HG03558 (cell line): ENCODE data around the gene SUN2.

Experiments used
- ATAC-seq: cut with Tn5 transposase; IDR thresholded peaks from one replicate; pipeline ENCODE4 v1.9.1; 2021; ENCODE audit warnings: moderate number of reproducible peaks; ENCODE audit not compliant: unreplicated experiment; ENCODE audit errors: extremely low read depth

The SUN2 gene

DNA sequence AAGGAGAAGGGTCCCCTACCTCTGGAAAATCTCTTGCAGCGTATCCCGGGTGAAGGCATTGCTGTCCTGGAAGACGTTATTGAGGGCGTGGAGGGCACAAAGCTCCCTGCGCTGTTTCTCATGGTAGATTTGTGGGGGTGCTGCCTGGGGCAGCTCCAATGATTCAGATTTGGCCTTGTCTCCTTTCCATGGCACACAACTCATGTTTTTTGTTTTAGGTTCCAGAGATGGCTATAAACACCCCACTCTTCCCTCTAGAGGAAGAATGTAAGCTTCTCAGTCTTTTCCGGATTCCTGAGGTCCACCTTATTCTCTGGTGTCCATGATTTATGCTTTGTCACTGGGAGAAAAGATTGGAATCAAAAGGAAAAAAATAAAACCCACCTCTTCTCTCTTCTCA is 56.0 kb downstream of the SUN2 start:
- ATAC-seq, result no peak

DNA sequence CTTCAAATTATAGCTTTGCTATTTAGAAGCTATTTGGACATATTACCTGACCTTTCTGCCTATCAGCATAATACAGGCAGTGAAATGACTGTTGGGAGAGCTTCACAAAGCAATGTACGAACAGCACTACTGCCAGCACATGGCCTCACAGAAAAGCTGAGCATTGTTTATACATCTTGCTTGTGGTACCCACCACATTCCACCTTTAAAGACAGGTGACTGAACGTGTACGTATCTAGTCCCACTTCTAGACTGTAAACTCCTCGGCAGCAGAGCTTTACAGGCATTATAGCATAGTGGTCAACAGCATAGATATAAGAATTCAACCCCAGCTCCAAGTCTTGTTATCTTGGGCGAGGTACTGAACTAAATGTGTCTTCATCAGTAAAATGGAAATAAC is 56.7 kb downstream of the SUN2 start:
- no peak for ATAC-seq

GRCh38 chr22:38698407-38699094 is 57.2 kb downstream of the SUN2 start:
- no peak for ATAC-seq

DNA sequence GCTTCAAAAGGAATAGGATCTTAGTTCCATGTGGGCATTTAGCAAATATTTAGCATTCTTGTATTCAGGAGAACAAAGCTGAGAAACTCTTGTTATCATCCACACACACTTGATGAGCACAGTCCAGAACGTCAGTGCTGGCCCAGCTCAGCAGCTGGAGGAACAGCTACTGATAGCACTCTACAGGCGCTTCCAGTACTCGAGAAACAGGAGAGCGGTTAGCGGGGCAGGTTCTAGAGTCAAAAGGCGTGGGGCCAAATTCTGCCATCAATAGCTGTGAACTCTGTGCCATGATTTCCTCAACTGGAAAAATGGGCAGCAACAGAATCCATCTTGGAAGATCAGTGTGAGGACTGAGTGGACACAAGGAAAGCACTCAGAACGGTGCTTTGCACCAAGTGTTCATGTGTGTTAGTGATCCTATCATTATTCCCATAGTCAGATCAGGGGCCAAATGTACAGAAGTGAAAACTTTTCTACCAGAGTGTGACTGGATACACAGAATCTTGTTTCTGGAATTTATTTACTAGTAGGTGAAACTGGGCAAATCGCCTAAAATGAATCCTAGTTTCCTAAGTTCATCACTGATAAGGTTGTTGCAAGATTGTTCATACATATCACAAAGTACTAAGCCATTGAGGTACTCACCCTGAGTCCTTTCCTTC is 58.2 kb downstream of the SUN2 start:
- no peak for ATAC-seq

DNA sequence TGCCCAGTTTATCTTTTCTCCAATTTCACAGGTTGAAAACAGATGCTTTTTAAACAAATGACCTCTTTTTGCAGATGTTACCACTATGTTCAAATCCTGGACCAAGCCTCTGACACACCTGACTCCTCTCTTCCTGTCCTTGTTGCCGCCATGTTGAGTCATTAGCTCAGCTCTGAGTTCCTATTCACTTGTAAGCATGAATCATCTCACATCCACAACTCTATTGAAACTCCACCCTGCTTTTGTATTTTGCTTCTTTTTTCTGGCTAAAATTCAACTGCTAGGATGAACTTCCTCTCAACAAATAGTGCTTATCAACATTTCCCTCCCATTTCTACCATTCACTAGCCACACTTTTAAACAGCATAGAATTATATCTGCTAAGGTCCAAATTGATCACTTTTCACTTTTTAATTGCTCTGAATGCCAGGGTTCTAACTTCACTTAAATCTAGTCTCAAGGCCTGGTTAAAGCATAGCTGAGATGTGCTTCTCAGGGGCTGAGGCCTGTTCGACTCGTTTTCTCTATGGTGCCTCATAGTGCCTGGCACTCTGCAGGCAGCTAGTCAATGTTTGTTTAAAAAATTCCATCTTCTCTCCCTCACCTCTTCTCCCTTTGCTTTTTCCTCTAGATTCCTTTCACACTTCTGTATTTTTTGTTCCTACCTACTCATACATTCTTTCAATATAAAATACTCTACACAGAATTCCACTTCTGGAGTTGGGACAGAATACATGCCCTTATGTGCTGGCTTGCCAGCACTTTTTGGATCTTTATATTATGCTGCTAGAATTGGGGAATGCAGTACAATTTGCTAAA is 59.0 kb downstream of the SUN2 start:
- ATAC-seq, result no peak

GRCh38 chr22:38694940-38695339 is 60.9 kb downstream of the SUN2 start:
- ATAC-seq, result no peak

GRCh38 chr22:38694049-38694448 is 61.7 kb downstream of the SUN2 start:
- no peak for ATAC-seq

DNA sequence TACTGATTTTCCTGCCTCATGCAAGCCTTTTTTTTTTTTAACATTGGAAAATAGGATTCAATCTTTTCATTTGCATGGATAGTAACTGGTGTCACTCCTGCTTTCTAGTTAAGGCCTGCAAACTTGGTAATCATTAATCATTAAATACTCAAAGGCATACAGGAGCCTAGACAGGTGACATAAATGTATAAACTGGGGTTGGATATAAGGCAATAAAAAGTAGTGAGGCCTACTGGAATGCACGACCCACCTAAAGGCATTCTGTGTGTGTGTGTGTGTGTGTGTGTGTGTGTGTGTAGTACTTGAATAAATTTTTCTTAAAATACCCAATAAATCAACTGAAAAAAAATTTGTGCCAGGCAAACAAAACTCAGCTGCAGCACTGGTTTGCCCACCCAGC is 66.1 kb downstream of the SUN2 start:
- no peak for ATAC-seq

DNA sequence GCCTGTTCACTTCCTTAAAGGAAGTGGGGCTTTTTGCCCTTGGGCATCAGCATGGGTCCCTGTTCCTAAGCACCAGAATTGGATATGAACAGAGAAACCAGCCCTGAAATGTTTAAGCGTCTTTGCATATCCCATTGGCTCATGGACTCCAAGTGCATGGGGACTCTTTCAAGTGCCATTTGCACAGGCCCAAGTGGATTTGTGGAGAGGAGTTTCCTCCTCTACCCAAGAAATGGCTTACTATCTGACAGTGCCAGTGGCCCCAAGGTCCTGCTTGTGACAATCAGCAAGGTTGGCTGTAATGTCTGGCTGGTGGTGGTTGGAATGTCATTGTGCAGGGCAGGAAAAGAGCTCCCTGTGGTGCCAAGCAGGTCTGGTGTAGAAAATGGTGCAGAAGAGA is 70.0 kb downstream of the SUN2 start:
- no peak for ATAC-seq

DNA sequence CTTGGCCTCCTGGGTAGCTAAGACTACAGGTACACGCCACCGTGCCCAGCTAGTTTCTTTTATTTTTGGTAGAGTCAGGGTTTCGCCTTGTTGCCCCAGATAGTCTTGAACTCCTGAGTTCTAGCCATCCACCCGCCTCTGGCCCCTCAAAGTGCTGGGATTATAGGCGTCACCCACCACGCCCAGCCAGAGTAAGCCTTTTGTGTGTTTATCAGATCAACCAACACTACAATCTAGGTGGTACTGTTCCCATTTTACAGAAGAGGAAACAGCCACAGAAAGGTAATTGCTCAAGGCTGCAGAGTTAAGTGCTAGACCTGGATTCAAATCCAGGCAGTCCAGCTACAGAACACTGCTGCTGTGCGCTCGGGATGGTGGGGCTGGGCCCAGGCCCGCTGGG is 70.9 kb downstream of the SUN2 start:
- no peak for ATAC-seq
